Transverse colon (tissue), 3 donors: Measurements from ENCODE around the gene GSAP.

Experiments used
- CTCF ChIP-seq, 5 experiments: fragments of 200-600 bp in 3 of 5; fragments of 450-650 bp in 2 of 5; sonication (generic) in 3 of 5; IDR thresholded peaks; 1 replicate in 2 of 5; 2 replicates in 3 of 5; pipeline ENCODE4 v1.5.1; 2016 to 2017; ENCODE audit warnings: antibody characterized with exemption in 5 of 5, inconsistent platforms in 3 of 5, mild to moderate bottlenecking in 2 of 5, moderate library complexity in 1 of 5
- POLR2A ChIP-seq: fragments of 450-650 bp; IDR thresholded peaks from one replicate; pipeline ENCODE4 v1.6.1; 2016; ENCODE audit warnings: antibody characterized with exemption, mild to moderate bottlenecking, moderate library complexity

GRCh38 chr7:77360969-77361368, 55.2 kb downstream of the GSAP start:
- TF ChIP-seq CTCF (IDR thresholded peaks at IDR 0.05) (no peak), POLR2A (no peak)
